Progenitor cell of endocrine pancreas (in vitro differentiated cells): Measurements from ENCODE around the gene CD93. TPM values are rescaled to one million over a fixed set of nuclear protein-coding genes. Genes with fewer than 3 reads are reported as not detected.

ENCODE experiments used
- DNase-seq: peaks from one replicate; pipeline ENCODE4 v3.0.0; 2021; ENCODE audit warnings: low spot score; ENCODE audit not compliant: unreplicated experiment
- H3K27ac Mint-ChIP-seq: 2 replicates; pipeline ENCODE4 v1.8.0; 2021; ENCODE audit warnings: mild to moderate bottlenecking, moderate library complexity, mixed read lengths
- H3K27me3 Mint-ChIP-seq: 2 replicates; pipeline ENCODE4 v1.8.0; 2021; ENCODE audit warnings: mixed read lengths
- H3K36me3 Mint-ChIP-seq: 2 replicates; pipeline ENCODE4 v1.8.0; 2022; ENCODE audit warnings: mixed read lengths; ENCODE audit not compliant: insufficient read depth
- H3K4me1 Mint-ChIP-seq: 2 replicates; pipeline ENCODE4 v1.8.0; 2021; ENCODE audit warnings: low read depth, mixed read lengths
- H3K4me3 Mint-ChIP-seq: 2 replicates; pipeline ENCODE4 v1.8.0; 2021; ENCODE audit warnings: low read depth, mild to moderate bottlenecking, moderate library complexity, mixed read lengths
- H3K9me3 Mint-ChIP-seq: 2 replicates; pipeline ENCODE4 v1.8.0; 2021; ENCODE audit warnings: low read depth, mixed read lengths
- total RNA-seq: library from RNA; stranded (reverse); gene quantifications from 2 replicates; pipeline ENCODE4 v1.2.1, GENCODE V29; 2021
- TF ChIP-seq, protein P1 (sequence below): fragments of 200-600 bp; sonication (generic); IDR thresholded peaks from one replicate; pipeline ENCODE4 v1.5.0; 2021; ENCODE audit warnings: antibody characterized with exemption, mild to moderate bottlenecking; ENCODE audit not compliant: unreplicated experiment

The CD93 gene
- total RNA-seq, 1 donor from 2014 or later = not detected

DNA sequence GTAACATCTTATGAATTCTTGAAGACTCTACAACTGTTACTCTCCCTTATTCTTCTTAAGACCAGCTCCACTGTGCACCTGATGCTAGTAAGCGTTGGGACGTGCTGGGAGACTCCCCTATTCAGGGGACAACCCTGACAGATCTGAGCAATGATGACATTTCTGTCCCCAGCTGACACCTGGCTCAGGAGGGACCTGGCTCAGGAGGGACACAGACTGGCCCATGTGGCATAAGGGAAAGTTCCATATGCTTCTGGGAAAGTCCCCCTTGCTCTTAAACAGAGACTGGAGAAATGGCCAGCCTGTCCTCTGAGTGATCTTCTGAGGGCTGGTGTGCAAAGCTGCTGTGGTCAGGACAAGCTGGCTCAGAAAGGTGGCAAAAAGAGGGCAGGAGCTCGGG is 10.0 kb upstream of the CD93 start:
- H3K9me3 Mint-ChIP-seq = no peaks in the 10 kb centered on the region
- TF ChIP-seq, protein P1, sequence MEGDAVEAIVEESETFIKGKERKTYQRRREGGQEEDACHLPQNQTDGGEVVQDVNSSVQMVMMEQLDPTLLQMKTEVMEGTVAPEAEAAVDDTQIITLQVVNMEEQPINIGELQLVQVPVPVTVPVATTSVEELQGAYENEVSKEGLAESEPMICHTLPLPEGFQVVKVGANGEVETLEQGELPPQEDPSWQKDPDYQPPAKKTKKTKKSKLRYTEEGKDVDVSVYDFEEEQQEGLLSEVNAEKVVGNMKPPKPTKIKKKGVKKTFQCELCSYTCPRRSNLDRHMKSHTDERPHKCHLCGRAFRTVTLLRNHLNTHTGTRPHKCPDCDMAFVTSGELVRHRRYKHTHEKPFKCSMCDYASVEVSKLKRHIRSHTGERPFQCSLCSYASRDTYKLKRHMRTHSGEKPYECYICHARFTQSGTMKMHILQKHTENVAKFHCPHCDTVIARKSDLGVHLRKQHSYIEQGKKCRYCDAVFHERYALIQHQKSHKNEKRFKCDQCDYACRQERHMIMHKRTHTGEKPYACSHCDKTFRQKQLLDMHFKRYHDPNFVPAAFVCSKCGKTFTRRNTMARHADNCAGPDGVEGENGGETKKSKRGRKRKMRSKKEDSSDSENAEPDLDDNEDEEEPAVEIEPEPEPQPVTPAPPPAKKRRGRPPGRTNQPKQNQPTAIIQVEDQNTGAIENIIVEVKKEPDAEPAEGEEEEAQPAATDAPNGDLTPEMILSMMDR = no peak
- DNase-seq = no peak
- no peak overlapping the region for H3K4me3 Mint-ChIP-seq
- peaks cover 62% of the 10 kb centered on the region for H3K27me3 Mint-ChIP-seq
- H3K36me3 Mint-ChIP-seq = no peaks in the 10 kb centered on the region
- no peak overlapping the region for H3K27ac Mint-ChIP-seq
- H3K4me1 Mint-ChIP-seq = peaks cover 23% of the 10 kb centered on the region

- Mint-ChIP-seq H3K27me3 (peaks cover 60% of the 10 kb centered on the region), H3K4me1 (peaks cover 24% of the 10 kb centered on the region), H3K27ac (no peak overlapping the region), H3K4me3 (no peak overlapping the region), H3K36me3 (no peaks in the 10 kb centered on the region), H3K9me3 (no peaks in the 10 kb centered on the region)
- no peak for DNase-seq
- TF ChIP-seq, protein P1 = no peak
Measured at GRCh38 chr20:23095499-23095898, 9.4 kb upstream of the CD93 start.

GRCh38 chr20:23094927-23095326 is 8.8 kb upstream of the CD93 start:
- no peak for DNase-seq
- no peak overlapping the region for H3K27ac Mint-ChIP-seq
- TF ChIP-seq, protein P1 = no peak
- H3K27me3 Mint-ChIP-seq = peaks cover 62% of the 10 kb centered on the region
- H3K36me3 Mint-ChIP-seq = no peaks in the 10 kb centered on the region
- no peaks in the 10 kb centered on the region for H3K9me3 Mint-ChIP-seq
- no peak overlapping the region for H3K4me3 Mint-ChIP-seq
- peaks cover 27% of the 10 kb centered on the region for H3K4me1 Mint-ChIP-seq

DNA sequence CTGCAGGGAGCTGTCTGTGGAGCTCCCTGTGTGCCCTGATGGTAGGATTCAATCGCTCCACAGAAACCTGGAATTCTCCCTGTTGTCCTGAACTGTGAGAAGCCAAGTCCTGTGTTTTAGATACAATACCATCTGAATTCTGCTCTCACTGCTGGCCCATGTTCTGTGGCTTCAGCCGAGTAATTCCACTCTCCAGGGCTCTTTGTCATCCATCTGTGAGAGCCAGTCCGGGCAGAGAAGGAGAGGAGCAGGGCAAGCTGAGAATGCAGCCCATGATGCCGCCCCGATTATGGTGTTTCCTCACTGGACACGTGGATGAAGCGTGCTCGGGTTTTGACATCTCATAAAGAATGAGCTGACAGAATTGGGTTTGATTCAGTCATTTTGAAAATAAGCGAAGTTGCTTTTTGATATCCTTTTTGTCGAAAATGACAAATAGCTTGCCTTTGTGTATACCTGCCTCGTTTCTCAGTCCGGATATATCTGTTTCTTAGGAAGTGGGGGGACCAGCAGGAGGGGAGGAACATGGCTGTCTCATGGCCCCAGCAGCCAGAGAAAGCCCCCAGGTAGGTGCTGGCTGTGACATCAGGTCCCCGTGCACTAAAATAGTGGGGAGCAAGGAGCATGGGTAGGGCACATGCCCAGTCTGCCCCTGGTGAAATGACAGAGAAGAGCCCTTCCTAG is 8.2 kb upstream of the CD93 start:
- Mint-ChIP-seq H3K9me3 (no peaks in the 10 kb centered on the region), H3K27me3 (peaks cover 62% of the 10 kb centered on the region), H3K27ac (no peak overlapping the region), H3K4me3 (no peak overlapping the region), H3K36me3 (no peaks in the 10 kb centered on the region), H3K4me1 (peaks cover 28% of the 10 kb centered on the region)
- TF ChIP-seq, protein P1 = no peak
- no peak for DNase-seq

GRCh38 chr20:23093613-23094012 is 7.5 kb upstream of the CD93 start:
- Mint-ChIP-seq H3K36me3 (no peaks in the 10 kb centered on the region), H3K4me3 (no peak overlapping the region), H3K27ac (no peak overlapping the region), H3K9me3 (no peaks in the 10 kb centered on the region), H3K4me1 (peaks cover 28% of the 10 kb centered on the region), H3K27me3 (peaks cover 66% of the 10 kb centered on the region)
- TF ChIP-seq, protein P1 = no peak
- DNase-seq = no peak
